Measurements from ENCODE around the gene GAGE2A. TPM values are rescaled to one million over a fixed set of nuclear protein-coding genes. Genes with fewer than 3 reads are reported as not detected.
A peak's percentile ranks its signal among the peaks of the same experiment; 100 is the strongest.
"Not testable (repeated sequence)": the region's sequence is repeated elsewhere in the genome, so short reads cannot be mapped to it uniquely, and the experiment has no call there.

Gene GAGE2A, protein sequence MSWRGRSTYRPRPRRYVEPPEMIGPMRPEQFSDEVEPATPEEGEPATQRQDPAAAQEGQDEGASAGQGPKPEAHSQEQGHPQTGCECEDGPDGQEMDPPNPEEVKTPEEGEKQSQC
- total RNA-seq = not detected
- long read RNA-seq = 0 reads

- H3K27me3 ChIP-seq; intact Hi-C loops (cut with DNase I); H3K27ac ChIP-seq; ATAC-seq; H3K36me3 ChIP-seq; DNase-seq; H3K4me1 ChIP-seq; H3K4me3 ChIP-seq; H3K9me3 ChIP-seq: not testable (repeated sequence)
Observed at GRCh38 chrX:49589196-49589595, at the start of gene GAGE2A. Gene GAGE2A (plus strand): TSS chrX:49589496. CDS start chrX:49590651, 1,155 bp downstream.

GRCh38 chrX:49541433-49541832 lies 47.9 kb upstream of the GAGE2A start, which contains the start of gene GAGE12D:
Gene GAGE12D (plus strand): TSS chrX:49541733. CDS start chrX:49542888, 1,155 bp downstream.
- H3K36me3 ChIP-seq; intact Hi-C loops (cut with DNase I); H3K4me1 ChIP-seq; H3K27me3 ChIP-seq; H3K9me3 ChIP-seq; DNase-seq; ATAC-seq; H3K4me3 ChIP-seq; H3K27ac ChIP-seq: not testable (repeated sequence)

- H3K4me3 ChIP-seq; intact Hi-C loops (cut with DNase I); H3K4me1 ChIP-seq; ATAC-seq; H3K36me3 ChIP-seq; H3K9me3 ChIP-seq; H3K27ac ChIP-seq; DNase-seq; H3K27me3 ChIP-seq: not testable (repeated sequence)
Observed at GRCh38 chrX:49550989-49551388, 38.3 kb upstream of the GAGE2A start, which contains the start of gene GAGE12E. Gene GAGE12E (plus strand): TSS chrX:49551289. CDS start chrX:49552444, 1,155 bp downstream.

DNA sequence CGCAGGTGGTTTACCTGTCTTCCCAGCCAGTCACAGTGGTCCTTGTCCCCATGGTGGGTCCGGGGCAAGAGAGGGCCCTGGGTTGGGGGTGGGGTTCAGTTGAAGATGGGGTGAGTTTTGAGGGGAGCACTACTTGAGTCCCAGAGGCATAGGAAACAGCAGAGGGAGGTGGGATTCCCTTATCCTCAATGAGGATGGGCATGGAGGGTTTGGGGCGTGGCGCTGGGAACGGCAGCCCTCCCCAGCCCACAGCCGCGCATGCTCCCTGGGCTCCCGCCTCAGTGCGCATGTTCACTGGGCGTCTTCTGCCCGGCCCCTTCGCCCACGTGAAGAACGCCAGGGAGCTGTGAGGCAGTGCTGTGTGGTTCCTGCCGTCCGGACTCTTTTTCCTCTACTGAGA lies 28.8 kb upstream of the GAGE2A start, which contains the start of gene GAGE12F:
Gene GAGE12F (plus strand): TSS at position 301 of the 400 bp plus-strand sequence. CDS start 1,155 bp downstream, outside the sequence.
- H3K27me3 ChIP-seq; ATAC-seq; H3K4me3 ChIP-seq; H3K9me3 ChIP-seq; H3K27ac ChIP-seq; intact Hi-C loops (cut with DNase I); DNase-seq; H3K4me1 ChIP-seq; H3K36me3 ChIP-seq: not testable (repeated sequence)

GRCh38 chrX:49568728-49569127 lies 20.6 kb upstream of the GAGE2A start:
- H3K27me3 ChIP-seq; intact Hi-C loops (cut with DNase I); ATAC-seq; H3K4me3 ChIP-seq; H3K9me3 ChIP-seq; H3K27ac ChIP-seq; H3K4me1 ChIP-seq; H3K36me3 ChIP-seq: not testable (repeated sequence)
- DNase-seq = peak; percentile 23

GRCh38 chrX:49569152-49569551 lies 20.1 kb upstream of the GAGE2A start:
- DNase-seq; H3K4me1 ChIP-seq; intact Hi-C loops (cut with DNase I); H3K9me3 ChIP-seq; H3K4me3 ChIP-seq; ATAC-seq; H3K36me3 ChIP-seq; H3K27me3 ChIP-seq; H3K27ac ChIP-seq: not testable (repeated sequence)

DNA sequence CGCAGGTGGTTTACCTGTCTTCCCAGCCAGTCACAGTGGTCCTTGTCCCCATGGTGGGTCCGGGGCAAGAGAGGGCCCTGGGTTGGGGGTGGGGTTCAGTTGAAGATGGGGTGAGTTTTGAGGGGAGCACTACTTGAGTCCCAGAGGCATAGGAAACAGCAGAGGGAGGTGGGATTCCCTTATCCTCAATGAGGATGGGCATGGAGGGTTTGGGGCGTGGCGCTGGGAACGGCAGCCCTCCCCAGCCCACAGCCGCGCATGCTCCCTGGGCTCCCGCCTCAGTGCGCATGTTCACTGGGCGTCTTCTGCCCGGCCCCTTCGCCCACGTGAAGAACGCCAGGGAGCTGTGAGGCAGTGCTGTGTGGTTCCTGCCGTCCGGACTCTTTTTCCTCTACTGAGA lies 19.2 kb upstream of the GAGE2A start, which contains the start of gene GAGE12G:
Gene GAGE12G (plus strand): TSS at position 301 of the 400 bp plus-strand sequence. CDS start 1,155 bp downstream, outside the sequence.
- H3K4me3 ChIP-seq; H3K9me3 ChIP-seq; H3K4me1 ChIP-seq; H3K27ac ChIP-seq; intact Hi-C loops (cut with DNase I); H3K36me3 ChIP-seq; ATAC-seq; H3K27me3 ChIP-seq; DNase-seq: not testable (repeated sequence)

- intact Hi-C loops (cut with DNase I) = not testable (repeated sequence)
Observed at GRCh38 chrX:49579649-49580048, 9.6 kb upstream of the GAGE2A start, which contains the start of gene GAGE12H. Gene GAGE12H (plus strand): TSS chrX:49579949. CDS start chrX:49581104, 1,155 bp downstream.

DNA sequence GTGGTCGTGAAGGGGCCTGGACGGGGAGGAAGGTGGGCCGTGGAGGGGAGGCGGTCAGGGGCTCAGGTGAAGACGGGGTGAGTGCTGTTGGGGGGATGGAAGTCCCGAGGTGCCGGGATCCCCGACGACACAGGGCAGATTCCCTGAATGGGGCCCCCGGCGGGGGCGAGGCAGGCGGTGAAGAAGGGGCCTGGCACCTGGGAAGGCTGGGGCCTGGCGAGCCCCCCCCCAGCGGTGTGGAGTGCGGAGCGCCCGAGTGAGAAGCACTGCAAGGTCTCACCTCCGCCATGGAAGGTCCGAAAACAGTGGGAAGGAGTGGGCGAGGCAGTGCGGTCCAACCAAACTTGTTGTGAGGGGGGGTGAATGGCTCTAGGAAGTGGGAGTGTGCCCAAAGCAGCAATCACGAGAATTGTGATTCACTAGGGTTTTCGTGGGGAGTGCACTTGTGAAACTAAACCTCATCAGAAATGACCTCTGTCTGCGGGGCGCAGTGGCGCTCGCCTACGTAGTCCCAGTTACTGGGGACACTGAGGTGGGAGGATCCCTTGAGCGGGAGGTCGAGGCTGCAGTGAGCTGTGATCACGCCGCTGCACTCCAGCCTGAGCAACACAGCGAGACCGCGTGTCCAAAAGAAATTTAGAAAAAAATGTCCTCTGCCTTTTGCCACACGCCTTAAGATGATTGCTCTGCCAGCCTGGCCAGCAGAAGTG lies 628 bp downstream of the GAGE2A start:
- ATAC-seq; H3K9me3 ChIP-seq; H3K4me3 ChIP-seq; H3K27me3 ChIP-seq; H3K27ac ChIP-seq; H3K4me1 ChIP-seq; intact Hi-C loops (cut with DNase I); H3K36me3 ChIP-seq: not testable (repeated sequence)
- DNase-seq = peak; percentile 52

More at GRCh38 chrX:49579649-49580048, 9.6 kb upstream of the GAGE2A start, which contains the start of gene GAGE12H:
- H3K4me1 ChIP-seq, H3K27me3 ChIP-seq, DNase-seq, H3K27ac ChIP-seq, H3K9me3 ChIP-seq, ATAC-seq, H3K4me3 ChIP-seq, H3K36me3 ChIP-seq: not testable (repeated sequence)

DNA sequence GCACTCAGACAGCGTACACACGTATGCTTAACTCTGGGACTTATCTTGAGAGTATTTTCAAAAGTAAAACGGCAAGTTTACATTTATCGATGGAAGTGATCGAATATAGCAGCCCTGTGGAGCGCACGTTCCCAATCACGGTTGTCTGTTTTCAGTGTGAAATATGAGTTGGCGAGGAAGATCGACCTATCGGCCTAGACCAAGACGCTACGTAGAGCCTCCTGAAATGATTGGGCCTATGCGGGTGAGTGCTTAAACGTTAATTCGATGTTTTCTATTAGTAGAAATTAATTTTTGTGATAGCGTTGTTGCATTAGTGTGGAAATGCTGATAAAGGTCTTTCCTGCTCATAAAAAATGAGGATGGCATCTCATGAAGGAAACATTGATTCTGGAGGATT lies 1.2 kb downstream of the GAGE2A start:
- H3K27ac ChIP-seq; H3K9me3 ChIP-seq; DNase-seq; H3K4me1 ChIP-seq; ATAC-seq; H3K27me3 ChIP-seq; intact Hi-C loops (cut with DNase I); H3K36me3 ChIP-seq; H3K4me3 ChIP-seq: not testable (repeated sequence)

- ATAC-seq; intact Hi-C loops (cut with DNase I); H3K4me1 ChIP-seq; H3K36me3 ChIP-seq; H3K27ac ChIP-seq; H3K4me3 ChIP-seq; H3K9me3 ChIP-seq; DNase-seq; H3K27me3 ChIP-seq: not testable (repeated sequence)
Observed at GRCh38 chrX:49598720-49599119, 9.4 kb downstream of the GAGE2A start, which contains the start of gene GAGE1. Gene GAGE1 (plus strand): TSS chrX:49599020. CDS start chrX:49600175, 1,155 bp downstream.
